Measurements from ENCODE around the gene DEFB112.

Gene DEFB112, protein sequence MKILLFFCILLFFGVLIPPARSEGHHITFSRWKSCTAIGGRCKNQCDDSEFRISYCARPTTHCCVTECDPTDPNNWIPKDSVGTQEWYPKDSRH

DNA sequence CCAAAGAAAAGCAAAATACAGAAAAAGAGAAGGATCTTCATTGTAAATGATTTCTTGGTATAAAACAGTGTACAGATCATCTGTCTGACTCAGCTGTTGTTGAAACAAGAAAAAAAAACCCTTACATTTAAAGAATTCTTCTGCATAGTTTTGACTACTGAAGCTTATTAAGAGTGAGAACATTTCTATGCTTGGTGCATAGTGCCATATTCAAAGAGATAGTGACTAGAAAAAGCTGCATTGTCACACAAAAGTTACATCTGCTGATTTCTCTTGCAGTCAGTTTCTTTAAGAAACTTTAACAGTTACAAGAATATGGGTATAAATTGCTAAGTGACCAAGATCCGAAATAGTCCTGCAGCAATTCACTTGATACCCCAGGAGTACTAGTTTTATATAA is at the start of gene DEFB112:
DEFB112 (minus strand) TSS at position 101 of the 400 bp plus-strand sequence; CDS start at position 41, 60 bp downstream.
- no peak for DNase-seq (ENCODE audit: low spot score)
- TF ChIP-seq, protein P1, sequence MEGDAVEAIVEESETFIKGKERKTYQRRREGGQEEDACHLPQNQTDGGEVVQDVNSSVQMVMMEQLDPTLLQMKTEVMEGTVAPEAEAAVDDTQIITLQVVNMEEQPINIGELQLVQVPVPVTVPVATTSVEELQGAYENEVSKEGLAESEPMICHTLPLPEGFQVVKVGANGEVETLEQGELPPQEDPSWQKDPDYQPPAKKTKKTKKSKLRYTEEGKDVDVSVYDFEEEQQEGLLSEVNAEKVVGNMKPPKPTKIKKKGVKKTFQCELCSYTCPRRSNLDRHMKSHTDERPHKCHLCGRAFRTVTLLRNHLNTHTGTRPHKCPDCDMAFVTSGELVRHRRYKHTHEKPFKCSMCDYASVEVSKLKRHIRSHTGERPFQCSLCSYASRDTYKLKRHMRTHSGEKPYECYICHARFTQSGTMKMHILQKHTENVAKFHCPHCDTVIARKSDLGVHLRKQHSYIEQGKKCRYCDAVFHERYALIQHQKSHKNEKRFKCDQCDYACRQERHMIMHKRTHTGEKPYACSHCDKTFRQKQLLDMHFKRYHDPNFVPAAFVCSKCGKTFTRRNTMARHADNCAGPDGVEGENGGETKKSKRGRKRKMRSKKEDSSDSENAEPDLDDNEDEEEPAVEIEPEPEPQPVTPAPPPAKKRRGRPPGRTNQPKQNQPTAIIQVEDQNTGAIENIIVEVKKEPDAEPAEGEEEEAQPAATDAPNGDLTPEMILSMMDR (IDR thresholded peaks at IDR 0.05; ENCODE audit: extremely low read depth, missing control alignments): no peak

DNA sequence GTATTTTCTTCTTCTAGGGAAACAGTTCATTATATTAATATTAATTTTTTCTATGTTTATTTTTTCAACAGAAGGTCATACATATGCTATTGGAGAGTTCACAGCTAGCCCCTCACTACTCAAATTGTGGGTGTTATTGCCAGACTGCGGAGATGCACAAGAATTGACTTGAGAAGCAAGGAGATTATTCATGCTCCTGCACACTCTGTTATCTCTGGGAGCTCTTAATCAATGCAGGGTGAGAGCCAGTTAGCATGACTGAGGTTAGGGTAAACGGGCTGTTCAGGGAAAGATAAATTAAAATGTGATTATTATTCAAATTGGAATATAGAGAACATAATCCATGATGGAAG is 48.9 kb upstream of the DEFB112 start:
- TF ChIP-seq, protein P1 (IDR thresholded peaks at IDR 0.05; ENCODE audit: extremely low read depth, missing control alignments): no peak
- DNase-seq (ENCODE audit: low spot score): no peak

DNA sequence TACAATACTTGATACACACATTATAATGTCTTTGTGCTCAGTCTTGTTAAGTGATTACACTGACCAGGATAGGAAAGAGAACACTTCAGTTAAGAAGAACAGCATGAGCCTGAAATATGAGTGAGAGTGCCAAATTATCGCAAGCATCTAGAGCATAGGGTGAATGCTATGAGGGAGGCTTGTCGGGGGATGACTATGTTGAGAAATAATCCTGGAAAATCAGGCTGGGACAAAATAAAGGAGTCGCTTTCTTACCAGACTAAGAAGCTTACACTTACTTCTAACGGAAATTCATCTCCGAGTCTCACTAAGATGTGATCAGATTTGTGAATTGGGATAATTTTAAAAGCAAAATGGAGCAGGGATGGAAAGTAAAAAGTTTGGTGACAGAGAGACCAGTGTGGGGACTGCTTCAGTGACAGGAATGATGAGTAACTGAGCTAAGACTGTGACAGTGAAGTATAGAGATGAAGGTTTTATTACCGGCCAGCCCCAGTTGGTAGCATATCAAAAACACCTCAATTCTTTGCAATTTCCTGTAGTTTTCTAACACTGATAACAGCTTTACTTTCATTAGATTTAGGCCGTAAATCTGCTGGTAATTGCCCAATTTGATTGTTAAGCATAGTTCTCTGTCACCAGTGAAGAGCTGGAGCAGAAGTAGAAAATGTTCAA is 48.4 kb upstream of the DEFB112 start:
- no peak for DNase-seq (ENCODE audit: low spot score)
- TF ChIP-seq, protein P1 (IDR thresholded peaks at IDR 0.05; ENCODE audit: extremely low read depth, missing control alignments): no peak

DNA sequence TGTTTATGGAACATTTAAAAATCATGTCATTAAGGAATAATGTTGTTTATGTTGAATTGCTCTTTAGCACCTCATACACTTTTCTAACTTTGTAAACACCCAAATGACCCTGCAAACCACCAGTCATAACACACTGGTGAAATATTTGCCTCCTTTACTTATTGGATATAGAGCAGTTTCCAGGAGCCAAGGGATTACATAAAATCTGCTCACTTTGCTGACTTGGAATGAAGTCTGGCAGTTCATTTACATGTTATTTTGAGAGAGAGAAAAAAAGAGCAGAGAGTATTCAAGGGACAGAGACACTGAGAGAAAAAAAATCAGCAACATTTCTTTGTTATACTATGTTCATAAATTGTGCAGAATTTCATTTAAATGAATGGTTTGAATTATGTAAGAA is 46.6 kb upstream of the DEFB112 start:
- no peak for DNase-seq (ENCODE audit: low spot score)
- TF ChIP-seq, protein P1 (IDR thresholded peaks at IDR 0.05; ENCODE audit: extremely low read depth, missing control alignments): no peak

DNA sequence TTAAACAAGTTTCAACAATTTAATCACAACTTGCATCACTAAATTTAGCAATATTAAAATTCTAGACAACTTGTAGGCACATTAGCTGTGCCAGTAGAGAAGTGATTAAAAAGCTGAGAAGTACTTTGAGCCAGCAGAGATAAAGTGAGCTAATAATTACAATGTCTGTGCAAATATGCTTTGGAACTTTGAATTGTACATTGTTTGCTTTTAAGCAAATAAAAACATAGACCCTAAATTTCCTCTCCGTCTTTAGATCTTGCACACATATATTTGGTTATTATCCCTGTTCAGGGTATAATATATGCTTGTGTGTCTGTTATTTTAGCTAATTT is 44.2 kb upstream of the DEFB112 start:
- DNase-seq (ENCODE audit: low spot score): no peak
- TF ChIP-seq, protein P1 (IDR thresholded peaks at IDR 0.05; ENCODE audit: extremely low read depth, missing control alignments): no peak

DNA sequence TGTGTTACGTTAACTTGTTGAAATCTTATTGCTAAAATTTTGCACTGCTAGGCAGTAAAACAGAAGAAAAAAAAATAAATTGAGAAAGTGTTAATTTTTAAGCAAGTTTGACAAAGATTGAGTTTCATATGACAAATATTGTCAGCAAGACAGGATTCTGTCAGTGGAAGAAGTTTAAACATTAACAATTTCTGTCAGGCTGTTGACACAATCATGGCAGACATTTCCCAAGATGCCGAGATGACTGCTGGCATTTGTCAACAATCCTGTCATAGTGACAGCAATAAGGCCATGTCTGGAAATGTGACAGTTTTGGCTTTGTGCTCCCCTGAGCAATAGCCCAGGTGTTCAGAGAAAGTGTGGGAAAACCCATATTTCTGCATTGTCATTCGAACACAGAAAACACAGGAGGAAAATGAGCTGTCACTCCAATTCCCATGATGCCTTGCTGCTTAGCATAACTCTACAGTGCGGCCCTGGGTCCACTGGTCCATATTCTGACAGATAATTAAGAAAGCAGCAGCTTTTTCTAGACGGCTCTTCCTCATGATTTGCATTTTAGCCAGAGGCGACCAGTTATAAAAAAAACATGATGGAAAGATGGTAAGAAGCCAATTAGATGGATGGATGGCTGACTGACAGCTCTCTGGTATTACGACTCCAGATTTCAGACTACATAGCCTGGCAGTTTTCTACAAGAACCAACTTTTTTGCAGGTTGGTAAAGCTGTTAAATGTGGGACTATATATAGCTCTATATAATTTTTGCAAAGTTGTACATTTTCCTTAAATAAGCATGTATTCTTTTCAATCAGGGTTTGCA is 43.6 kb upstream of the DEFB112 start:
- TF ChIP-seq, protein P1 (IDR thresholded peaks at IDR 0.05; ENCODE audit: extremely low read depth, missing control alignments): no peak
- no peak for DNase-seq (ENCODE audit: low spot score)

DNA sequence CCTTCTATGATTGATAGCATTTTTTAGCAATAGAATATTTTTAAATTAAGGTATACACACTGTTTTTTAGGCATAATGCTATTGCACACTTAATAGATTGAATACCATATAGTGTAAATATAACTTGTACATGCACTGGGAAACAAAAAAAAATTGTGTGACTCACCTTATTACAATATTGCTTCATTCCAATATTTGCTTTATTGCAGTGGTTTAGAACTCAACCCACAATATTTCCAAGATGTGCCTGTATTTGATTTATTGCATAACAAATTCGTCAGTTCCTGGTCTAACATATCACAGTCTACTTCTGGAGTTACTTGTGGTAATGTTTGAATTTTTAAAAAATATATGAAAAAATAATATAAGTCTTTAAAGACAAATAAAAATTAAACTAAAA is 41.9 kb upstream of the DEFB112 start:
- no peak for DNase-seq (ENCODE audit: low spot score)

More for the DNA sequence above, 41.9 kb upstream of the DEFB112 start:
- TF ChIP-seq, protein P1 (IDR thresholded peaks at IDR 0.05; ENCODE audit: extremely low read depth, missing control alignments): no peak

All from GM20000 (cell line).